ENCODE data around the gene ARAF. TPM values are rescaled to one million over a fixed set of nuclear protein-coding genes. Genes with fewer than 3 reads are reported as not detected.
A peak's percentile ranks its signal among the peaks of the same experiment; 100 is the strongest.
"Not testable (repeated sequence)": the region's sequence is repeated elsewhere in the genome, so short reads cannot be mapped to it uniquely, and the experiment has no call there.

ARAF gene
- total RNA-seq, result 30.6 TPM

- peak; percentile 99 for DNase-seq
Observed at GRCh38 chrX:47560934-47561658, at the start of gene ARAF. TSS of gene ARAF (plus strand) at chrX:47561205. CDS start at chrX:47562968, 1,763 bp downstream.

DNA sequence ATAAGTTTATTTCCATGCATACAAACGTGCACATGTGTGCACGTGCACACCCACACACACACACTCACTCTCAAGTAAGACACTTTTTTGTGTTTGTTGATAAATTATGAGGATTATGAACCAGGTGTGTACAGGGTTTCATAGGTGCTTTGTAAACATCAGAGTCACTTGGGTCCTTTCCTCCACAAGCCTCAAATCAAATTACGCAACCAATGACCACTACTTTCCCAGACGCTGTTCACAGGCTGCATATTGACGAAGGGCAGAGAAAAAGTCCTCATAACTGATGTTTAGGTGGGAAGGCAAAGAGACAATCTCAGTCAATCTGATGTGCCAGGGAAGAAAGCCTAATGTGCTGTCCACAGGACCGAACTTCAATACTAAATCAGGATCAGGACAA, 48.6 kb upstream of the ARAF start:
- not testable (repeated sequence) for DNase-seq

- DNase-seq, result peak; percentile 24
Observed at GRCh38 chrX:47513034-47513965, 47.7 kb upstream of the ARAF start.

GRCh38 chrX:47514533-47515235, 46.3 kb upstream of the ARAF start:
- DNase-seq, result no peak

GRCh38 chrX:47515941-47516665, 44.9 kb upstream of the ARAF start:
- no peak for DNase-seq

DNA sequence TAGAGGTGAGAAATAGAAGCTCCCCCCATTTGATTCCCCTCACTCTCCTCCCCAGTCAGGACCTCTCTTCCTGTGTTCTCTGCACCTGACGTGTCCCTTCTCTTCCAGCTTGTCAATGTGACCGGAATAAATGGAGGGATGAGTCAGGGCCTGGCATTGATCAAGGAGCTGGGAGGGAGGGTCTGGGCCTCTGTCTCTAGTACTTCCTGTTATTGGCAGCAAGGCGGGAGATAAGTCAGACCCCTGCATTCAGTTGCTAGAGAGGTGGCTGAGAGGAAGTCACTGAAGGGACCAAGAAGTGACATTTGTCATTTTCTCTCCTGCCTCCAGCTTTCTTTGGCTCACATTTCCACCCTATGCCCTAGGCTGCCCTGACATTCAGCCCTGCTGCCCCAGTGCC, 42.9 kb upstream of the ARAF start:
- DNase-seq, result no peak

DNA sequence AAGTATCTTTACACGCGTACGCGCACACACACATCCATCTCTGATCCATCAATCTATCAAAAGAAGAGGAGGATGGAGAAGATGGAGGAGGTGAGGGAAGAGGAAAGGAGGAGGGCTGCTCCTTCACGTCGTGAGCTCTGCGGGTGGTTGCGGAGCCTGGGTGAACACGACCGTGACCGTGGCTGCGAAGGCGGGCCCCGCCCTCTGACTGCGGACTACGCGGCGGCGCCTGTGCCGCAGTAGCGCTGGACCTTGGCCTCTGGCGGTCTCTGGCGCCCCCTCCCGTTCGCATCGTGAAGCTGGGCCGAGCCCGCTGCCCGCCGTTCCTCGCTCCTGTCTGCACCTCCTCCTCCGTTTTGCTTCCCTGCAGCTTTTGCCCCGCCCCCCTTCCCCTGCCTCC, 37.7 kb upstream of the ARAF start:
- DNase-seq, result peak; percentile 87

GRCh38 chrX:47523713-47524166, 37.3 kb upstream of the ARAF start:
- DNase-seq, result no peak

GRCh38 chrX:47529548-47529947, 31.5 kb upstream of the ARAF start:
- no peak for DNase-seq

DNA sequence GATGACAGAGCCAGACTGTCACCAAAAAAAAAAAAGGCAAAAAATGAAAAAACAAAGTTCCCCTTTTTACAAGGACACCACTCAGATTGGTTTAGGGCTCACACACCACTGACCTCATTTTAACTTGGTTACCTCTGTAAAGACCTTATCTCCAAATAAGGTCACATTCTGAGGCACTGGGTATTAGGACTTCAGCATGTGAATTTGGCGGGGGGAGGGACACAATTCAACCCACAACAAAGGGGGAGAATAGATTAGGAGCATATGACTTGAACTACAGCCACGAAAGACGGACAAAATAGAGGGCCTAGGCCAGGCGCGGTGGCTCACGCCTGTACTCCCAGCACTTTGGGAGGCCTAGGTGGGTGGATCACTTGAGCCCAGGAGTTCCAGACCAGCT, 31.0 kb upstream of the ARAF start:
- no peak for DNase-seq

DNA sequence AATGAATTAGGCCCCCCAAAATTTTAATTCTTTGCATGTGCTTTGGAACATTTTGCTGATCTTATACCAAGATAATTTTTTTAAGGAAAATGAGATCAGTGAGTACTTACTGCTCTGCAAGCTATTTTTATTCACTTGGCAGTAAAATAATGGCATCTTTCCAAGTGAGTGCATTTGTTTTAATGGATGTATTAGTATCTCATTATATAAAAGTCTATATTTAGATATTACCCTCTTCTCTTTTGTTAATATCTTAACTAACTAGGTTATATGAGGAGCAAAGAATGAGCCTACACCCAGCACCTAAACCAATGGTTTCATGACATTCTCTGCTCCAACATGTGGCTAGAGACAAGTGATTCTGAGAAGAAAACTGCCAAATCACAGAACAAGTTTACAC, 21.1 kb upstream of the ARAF start:
- peak; percentile 54 for DNase-seq

GRCh38 chrX:47540754-47541538, 20.1 kb upstream of the ARAF start:
- DNase-seq, result peak; percentile 95

GRCh38 chrX:47543496-47543895, 17.5 kb upstream of the ARAF start:
- no peak for DNase-seq

- peak; percentile 94 for DNase-seq
Observed at GRCh38 chrX:47556045-47556623, 4.9 kb upstream of the ARAF start.

DNA sequence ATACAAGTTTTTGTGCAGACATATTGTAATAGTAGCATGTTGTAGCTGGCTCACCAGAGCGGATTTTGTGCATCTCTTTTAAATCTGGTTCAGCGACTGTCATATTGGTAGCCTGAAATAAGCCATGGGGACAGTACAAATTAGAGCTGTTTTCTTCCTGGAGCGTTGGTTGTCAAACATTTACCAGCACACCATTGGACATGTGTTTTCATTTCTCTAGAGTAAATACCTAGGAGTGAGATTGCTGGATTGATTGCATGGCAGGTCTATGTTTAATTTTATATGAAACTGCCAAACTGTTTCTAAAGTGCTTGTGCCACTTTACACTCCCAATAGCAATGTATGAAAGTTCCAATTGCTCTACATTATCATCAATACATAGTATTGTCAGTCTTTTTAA, 2.6 kb upstream of the ARAF start:
- DNase-seq, result no peak

- no peak for DNase-seq
Observed at GRCh38 chrX:47560179-47560933, 649 bp upstream of the ARAF start.

DNA sequence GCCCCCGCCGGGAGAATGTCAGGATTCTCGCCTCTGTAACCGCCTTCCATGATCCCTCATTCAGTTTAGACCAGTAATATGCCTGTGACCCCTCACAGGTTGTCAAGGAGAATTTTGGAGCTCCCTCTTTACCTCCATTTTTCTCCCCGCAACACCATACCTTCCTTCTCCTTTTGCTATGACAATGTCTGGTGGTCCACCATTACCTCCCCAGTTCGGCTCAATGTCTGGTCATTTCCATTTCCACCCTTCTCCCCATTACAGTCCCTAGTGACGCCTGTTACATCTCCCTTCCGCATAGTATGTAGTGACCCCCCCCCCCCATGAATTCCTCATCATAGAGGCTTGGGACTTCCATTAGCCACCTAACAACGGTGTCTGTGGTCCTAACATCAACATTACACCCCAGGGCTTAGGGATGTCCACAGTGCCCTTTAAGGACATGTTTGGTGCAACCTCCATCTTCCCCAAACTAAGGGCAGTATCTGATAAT, 700 bp downstream of the ARAF start:
- no peak for DNase-seq

DNA sequence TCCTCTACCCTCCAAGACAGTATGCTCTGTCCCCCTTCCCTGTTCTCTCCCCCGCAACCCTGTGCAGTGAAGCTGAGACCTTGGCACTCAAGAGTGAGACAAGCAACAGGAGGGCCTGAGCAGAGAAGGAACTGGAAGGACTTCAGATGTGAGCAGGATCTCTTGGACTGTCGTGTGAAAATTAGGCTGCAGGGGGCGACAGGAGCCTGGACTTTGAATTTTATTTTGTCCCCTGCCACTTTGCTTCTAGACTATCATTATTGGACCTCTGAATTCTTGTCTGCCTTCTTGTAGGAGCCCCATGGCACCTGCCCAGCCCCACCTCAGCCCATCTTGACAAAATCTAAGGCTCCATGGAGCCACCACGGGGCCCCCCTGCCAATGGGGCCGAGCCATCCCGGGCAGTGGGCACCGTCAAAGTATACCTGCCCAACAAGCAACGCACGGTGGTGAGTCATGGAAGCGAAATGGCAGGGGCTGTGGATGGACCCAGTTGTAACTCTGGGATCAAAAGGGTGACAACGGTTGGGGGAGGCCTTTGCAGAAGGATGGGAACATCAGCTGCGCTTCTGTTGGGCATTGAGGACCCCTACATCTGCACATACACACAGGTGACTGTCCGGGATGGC, 1.7 kb downstream of the ARAF start:
- DNase-seq, result peak; percentile 17

DNA sequence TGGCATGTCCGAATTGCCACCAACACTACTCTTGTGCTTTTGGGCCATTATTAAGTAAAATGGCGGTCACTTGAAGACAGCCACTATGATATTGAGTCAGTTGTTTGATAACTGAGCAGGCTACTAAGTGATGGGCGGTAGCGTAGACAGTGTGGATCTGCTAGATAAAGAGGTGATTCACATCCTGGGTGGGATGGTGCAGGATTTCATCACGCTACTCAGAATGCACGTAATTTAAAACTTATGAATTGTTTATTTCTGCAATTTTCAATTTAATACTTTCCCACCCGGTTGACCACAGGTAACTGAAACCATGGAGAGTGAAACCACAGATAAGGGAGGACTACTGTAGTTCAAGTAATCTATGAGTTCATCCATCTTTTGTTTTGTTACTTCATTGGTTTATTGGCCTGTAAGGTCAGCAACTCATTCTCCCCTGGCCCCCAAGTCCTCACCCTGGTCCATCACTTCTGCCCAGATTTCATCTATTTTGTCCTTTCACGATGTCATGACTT, 2.9 kb downstream of the ARAF start:
- DNase-seq, result no peak

Data from tongue (tissue), 2 donors.